Activated CD4-positive, alpha-beta T cell treated with anti-CD3 and anti-CD28 coated beads for 24 hours (primary cell): Measurements from ENCODE around the gene TRIOBP.

ENCODE experiments used
- DNase-seq, 2 donors: peaks; one replicate each; pipeline ENCODE4 v3.0.0-alpha.2; 2020; ENCODE audit warnings: low read depth in 2 of 2

TRIOBP gene

GRCh38 chr22:37804881-37805809 lies 108.3 kb downstream of the TRIOBP start:
- peak; percentile 50 to 73 for DNase-seq

- no peak for DNase-seq
These were observed 109.0 kb downstream of the TRIOBP start for GRCh38 chr22:37805810-37806277.

GRCh38 chr22:37806409-37807333 lies 109.8 kb downstream of the TRIOBP start:
- no peak for DNase-seq

- DNase-seq: peak; percentile 78 to 91
These were observed 110.8 kb downstream of the TRIOBP start, which contains the start of gene GCAT for GRCh38 chr22:37807410-37808293. Gene GCAT (plus strand): TSS chr22:37807934. CDS start chr22:37807968, 34 bp downstream.

GRCh38 chr22:37808294-37808657 lies 111.4 kb downstream of the TRIOBP start:
- no peak for DNase-seq

GRCh38 chr22:37809672-37810333 lies 113.0 kb downstream of the TRIOBP start:
- no peak for DNase-seq

- DNase-seq: no peak
These were observed 115.0 kb downstream of the TRIOBP start for GRCh38 chr22:37811867-37812266.

- DNase-seq: no peak
These were observed 116.2 kb downstream of the TRIOBP start for GRCh38 chr22:37812869-37813678.

- no peak for DNase-seq
These were observed 118.7 kb downstream of the TRIOBP start for GRCh38 chr22:37815593-37815992.

- no peak for DNase-seq
These were observed 119.8 kb downstream of the TRIOBP start for GRCh38 chr22:37816543-37817180.

GRCh38 chr22:37817705-37818408 lies 121.0 kb downstream of the TRIOBP start:
- peak; percentile 80 to 86 for DNase-seq

GRCh38 chr22:37818409-37819104 lies 121.7 kb downstream of the TRIOBP start:
- DNase-seq: peak; percentile 38 to 51

GRCh38 chr22:37819105-37819433 lies 122.2 kb downstream of the TRIOBP start:
- no peak for DNase-seq

- no peak for DNase-seq
These were observed 123.5 kb downstream of the TRIOBP start for GRCh38 chr22:37820350-37820749.

GRCh38 chr22:37822079-37822833 lies 125.4 kb downstream of the TRIOBP start:
- no peak for DNase-seq

GRCh38 chr22:37823134-37823985 lies 126.5 kb downstream of the TRIOBP start, which contains the start of gene GALR3:
Gene GALR3 (plus strand): TSS chr22:37823382. CDS start chr22:37823407, 25 bp downstream.
- no peak for DNase-seq
